ELF-1 (cell line): ENCODE measurements around the gene TRIP11.

Experiments used
- DNase-seq: peaks from one replicate; pipeline ENCODE4 v3.0.0-alpha.2; 2016; ENCODE audit warnings: low read depth, low spot score

Gene TRIP11

GRCh38 chr14:91919814-91920213 is 120.0 kb downstream of the TRIP11 start:
- DNase-seq, result no peak

GRCh38 chr14:91918186-91918883 is 121.5 kb downstream of the TRIP11 start:
- DNase-seq, result no peak
